H1 (cell line): ENCODE measurements around the gene PRR33. TPM values are rescaled to one million over a fixed set of nuclear protein-coding genes. Genes with fewer than 3 reads are reported as not detected.
A peak's percentile ranks its signal among the peaks of the same experiment; 100 is the strongest.

Source experiments
- CTCF ChIA-PET: fragments of 300-600 bp; sonication (Branson Sonifier 250); formaldehyde crosslinking; loops from one replicate; lab custom pipeline; 2021; ENCODE audit not compliant: partially characterized antibody; lab: Charles Lee
- POLR2A ChIA-PET: fragments of 300-600 bp; sonication (Branson Sonifier 250); formaldehyde crosslinking; loops from one replicate; lab custom pipeline; 2021; ENCODE audit warnings: inconsistent platforms; ENCODE audit not compliant: partially characterized antibody; lab: Charles Lee
- DNase-seq, 2 experiments: peaks; one replicate each; pipeline versions ENCODE4 v3.0.0 to v3.0.0-alpha.2; 2010 to 2022; ENCODE audit warnings: low spot score in 2 of 2, low read depth in 1 of 2, mixed read lengths in 1 of 2
- FAIRE-seq: peaks from 2 replicates; lab custom pipeline; 2011; peaks lifted over from hg19 to GRCh38; lab: Jason Lieb, UNC
- H2AFZ ChIP-seq: 2 replicates; pipeline ENCODE4 v1.8.1; 2012; ENCODE audit warnings: low read length, inconsistent platforms
- H2AK5ac ChIP-seq: 2 replicates; pipeline ENCODE4 v1.6.1; 2013; ENCODE audit warnings: low read depth, low read length
- H2BK120ac ChIP-seq: replicated peaks from 2 replicates; pipeline ENCODE3; 2013; ENCODE audit warnings: low read depth, low read length, inconsistent platforms
- H2BK12ac ChIP-seq: 2 replicates; pipeline ENCODE4 v1.6.1; 2013; ENCODE audit warnings: low read depth, low read length
- H2BK15ac ChIP-seq: 2 replicates; pipeline ENCODE4 v1.6.1; 2013; ENCODE audit warnings: low read length
- H2BK20ac ChIP-seq: 2 replicates; pipeline ENCODE4 v1.6.1; 2013; ENCODE audit warnings: low read length
- H2BK5ac ChIP-seq: 2 replicates; pipeline ENCODE4 v1.6.1; 2013; ENCODE audit warnings: low read depth, low read length
- H3K14ac ChIP-seq: 2 replicates; pipeline ENCODE4 v1.6.1; 2013; ENCODE audit warnings: inconsistent platforms; ENCODE audit not compliant: insufficient read length
- H3K18ac ChIP-seq: 2 replicates; pipeline ENCODE4 v1.6.1; 2013; ENCODE audit warnings: low read length; ENCODE audit errors: extremely low read depth
- H3K23ac ChIP-seq: 2 replicates; pipeline ENCODE4 v1.6.1; 2013; ENCODE audit warnings: inconsistent platforms; ENCODE audit not compliant: insufficient read length
- H3K23me2 ChIP-seq: 2 replicates; pipeline ENCODE4 v1.6.1; 2013; ENCODE audit warnings: low read depth, low read length
- H3K27ac ChIP-seq: 2 replicates; pipeline ENCODE4 v1.6.1; 2011; ENCODE audit warnings: low read depth, low read length, inconsistent platforms
- H3K27me3 ChIP-seq, 4 experiments: replicated peaks in 1 of 4; 1 replicate in 1 of 4; 2 replicates in 3 of 4; pipeline versions ENCODE4 v1.6.1 to v1.8.1; 2011 to 2013; ENCODE audit warnings: low read length in 3 of 4, mild to moderate bottlenecking in 3 of 4, inconsistent platforms in 2 of 4, mixed read lengths in 2 of 4, moderate library complexity in 1 of 4; ENCODE audit not compliant: control insufficient read depth in 3 of 4, insufficient read depth in 3 of 4; ENCODE audit errors: extremely low read depth in 1 of 4
- H3K36me3 ChIP-seq, 4 experiments: 2 replicates each; pipeline versions ENCODE4 v1.6.1 to v1.8.1; 2011 to 2013; ENCODE audit warnings: mild to moderate bottlenecking in 4 of 4, low read length in 3 of 4, moderate library complexity in 2 of 4, control low read depth in 1 of 4, inconsistent platforms in 1 of 4; ENCODE audit not compliant: insufficient read depth in 4 of 4, control insufficient read depth in 2 of 4
- H3K4ac ChIP-seq: replicated peaks from 2 replicates; pipeline ENCODE3; 2013; ENCODE audit warnings: low read length, low read depth, mixed read lengths, inconsistent platforms; ENCODE audit not compliant: insufficient read length
- H3K4me1 ChIP-seq, 4 experiments: replicated peaks in 1 of 4; 1 replicate in 1 of 4; 2 replicates in 3 of 4; pipeline versions ENCODE4 v1.6.1 to v1.8.1; 2011 to 2013; ENCODE audit warnings: low read length in 3 of 4, inconsistent platforms in 2 of 4, mixed read lengths in 1 of 4; ENCODE audit not compliant: insufficient read depth in 4 of 4, control insufficient read depth in 3 of 4
- H3K4me2 ChIP-seq, 2 experiments: 2 replicates each; pipeline versions ENCODE4 v1.6.1 to v1.8.1; 2011 to 2013; ENCODE audit warnings: low read depth in 2 of 2, low read length in 2 of 2, control low read depth in 1 of 2, inconsistent platforms in 1 of 2, mild to moderate bottlenecking in 1 of 2; ENCODE audit not compliant: insufficient read depth in 1 of 2
- H3K4me3 ChIP-seq, 4 experiments: fragments of 200-600, 300-600 bp in 1 of 4; sonication (generic), shearing (Covaris generic), sonication (Bioruptor Twin) in 1 of 4; 2 replicates each; pipeline versions ENCODE4 v1.5.1 to v1.8.1; 2011 to 2016; ENCODE audit warnings: low read length in 4 of 4, low read depth in 3 of 4, control low read depth in 2 of 4, inconsistent platforms in 2 of 4, mild to moderate bottlenecking in 2 of 4, mixed read lengths in 1 of 4, moderate library complexity in 1 of 4; ENCODE audit not compliant: insufficient read depth in 2 of 4; ENCODE audit errors: extremely low read depth in 1 of 4
- H3K56ac ChIP-seq: replicated peaks from 2 replicates; pipeline ENCODE3; 2013; ENCODE audit warnings: low read depth, mild to moderate bottlenecking, mixed read lengths, low read length, inconsistent platforms; ENCODE audit not compliant: insufficient read length
- H3K79me1 ChIP-seq: 2 replicates; pipeline ENCODE4 v1.6.1; 2013; ENCODE audit warnings: low read depth, low read length, control low read depth
- H3K79me2 ChIP-seq, 2 experiments: 2 replicates each; pipeline versions ENCODE4 v1.6.1 to v1.8.1; 2012 to 2013; ENCODE audit warnings: low read length in 2 of 2, mild to moderate bottlenecking in 2 of 2, inconsistent platforms in 1 of 2; ENCODE audit not compliant: insufficient read depth in 2 of 2, control insufficient read depth in 1 of 2
- H3K9ac ChIP-seq, 4 experiments: replicated peaks in 1 of 4; 1 replicate in 1 of 4; 2 replicates in 3 of 4; pipeline versions ENCODE4 v1.6.1 to v1.8.1; 2011 to 2013; ENCODE audit warnings: low read depth in 3 of 4, low read length in 3 of 4, control low read depth in 2 of 4, mild to moderate bottlenecking in 2 of 4, moderate library complexity in 2 of 4, inconsistent platforms in 1 of 4; ENCODE audit errors: extremely low read depth in 1 of 4
- H3K9me3 ChIP-seq, 2 experiments: 2 replicates each; pipeline versions ENCODE4 v1.6.1 to v1.8.1; 2012 to 2013; ENCODE audit warnings: mild to moderate bottlenecking in 2 of 2, moderate library complexity in 2 of 2, control low read depth in 1 of 2, inconsistent platforms in 1 of 2, low read depth in 1 of 2, low read length in 1 of 2, mixed read lengths in 1 of 2; ENCODE audit not compliant: insufficient read depth in 2 of 2
- H4K20me1 ChIP-seq, 2 experiments: replicated peaks in 1 of 2; 2 replicates each; pipeline versions ENCODE3 to v1.8.1; 2011 to 2013; ENCODE audit warnings: inconsistent platforms in 2 of 2, low read length in 2 of 2, mild to moderate bottlenecking in 1 of 2; ENCODE audit not compliant: insufficient read depth in 2 of 2, control insufficient read depth in 1 of 2
- H4K5ac ChIP-seq: 2 replicates; pipeline ENCODE4 v1.6.1; 2013; ENCODE audit warnings: low read length, low read depth, mixed read lengths, inconsistent platforms; ENCODE audit not compliant: insufficient read length
- H4K8ac ChIP-seq: 2 replicates; pipeline ENCODE4 v1.8.0; 2013; ENCODE audit warnings: mild to moderate bottlenecking, moderate library complexity, low read length, inconsistent platforms; ENCODE audit not compliant: insufficient read depth; ENCODE audit errors: extremely low read depth
- H4K91ac ChIP-seq: replicated peaks from 2 replicates; pipeline ENCODE3; 2013; ENCODE audit warnings: low read length, mixed read lengths, inconsistent platforms; ENCODE audit not compliant: insufficient read length
- CREB1 ChIP-seq: IDR thresholded peaks from 2 replicates; pipeline ENCODE4 v1.6.1; 2012; ENCODE audit warnings: inconsistent platforms
- CTBP2 ChIP-seq: IDR thresholded peaks from 2 replicates; pipeline ENCODE4 v1.7.0; 2011; ENCODE audit warnings: borderline replicate concordance, mild to moderate bottlenecking, moderate library complexity, mixed read lengths, low read length; ENCODE audit not compliant: insufficient read depth, insufficient read length
- GABPA ChIP-seq: IDR thresholded peaks from 2 replicates; pipeline ENCODE4 v1.6.1; 2011; ENCODE audit warnings: mild to moderate bottlenecking, low read length, moderate library complexity, borderline replicate concordance; ENCODE audit not compliant: insufficient read depth
- JUN ChIP-seq: IDR thresholded peaks from 2 replicates; pipeline ENCODE4 v1.6.1; 2011; ENCODE audit warnings: low read depth, mild to moderate bottlenecking, improper control_type of control experiment, low read length
- KDM5A ChIP-seq: fragments of 200-600 bp; IDR thresholded peaks from 2 replicates; pipeline ENCODE4 v1.7.1; 2012; ENCODE audit warnings: mild to moderate bottlenecking, low read length, inconsistent platforms, mixed read lengths
- SIRT6 ChIP-seq: IDR thresholded peaks from one replicate; pipeline ENCODE4 v1.7.1; 2012; ENCODE audit warnings: low read length, inconsistent platforms
- TCF12 ChIP-seq: IDR thresholded peaks from 2 replicates; pipeline ENCODE4 v1.6.1; 2011; ENCODE audit warnings: low read depth, mild to moderate bottlenecking, low read length
- WGBS, 2 experiments: shearing (Covaris generic) in 1 of 2; methylation state at CpG; one replicate each; pipeline versions ENCODE4 v1.1.6 to v1.1.7; 2013 to 2015; ENCODE audit warnings: low lambda C conversion rate in 2 of 2, mixed read lengths in 2 of 2, inconsistent platforms in 1 of 2, low coverage in 1 of 2, missing lambda C conversion rate in 1 of 2; ENCODE audit not compliant: insufficient replicate concordance in 2 of 2, insufficient coverage in 1 of 2, insufficient read length in 1 of 2; ENCODE audit errors: extremely low coverage in 1 of 2, missing lambda C conversion rate in 1 of 2; 5-methylcytosine and 5-hydroxymethylcytosine counted together
- polyA plus RNA-seq, 7 experiments: library from polyadenylated mRNA; depleted of rRNA in 3 of 7; stranded (reverse) in 5 of 7; unstranded in 2 of 7; fragments of >200 nt in 5 of 7; fragments of 200-250 nt in 2 of 7; gene quantifications; 1 replicate in 5 of 7; 2 replicates in 1 of 7; 4 replicates in 1 of 7; pipeline versions ENCODE4 v1.2.1 to v1.2.3, GENCODE V29; 2011 to 2013; ENCODE audit warnings: missing spikeins in 2 of 7, mixed read lengths in 2 of 7
- total RNA-seq: library from RNA; stranded (reverse); fragmentation: NEBNext Ultra II Directional; extraction: Animal tissue kit (Norgen Biotek cat#: 25700); gene quantifications from 2 replicates; pipeline ENCODE4 v1.2.1, GENCODE V29; 2021
- TF ChIP-seq, protein P1 (sequence below): IDR thresholded peaks from 2 replicates; pipeline ENCODE4 v1.6.1; 2011; ENCODE audit warnings: low read depth, mild to moderate bottlenecking, low read length; ENCODE audit not compliant: insufficient read depth

The PRR33 gene
- total and polyA plus RNA-seq, 2 of the 8 experiments (the other 6 are each of a cell fraction or from before 2014, with no cell fraction given) = 0.02 TPM; not detected in 1

- no peak overlapping the region for H3K4me2 ChIP-seq
- FAIRE-seq = no peak
- no peak overlapping the region for H2AK5ac ChIP-seq
- no peak overlapping the region for H3K4ac ChIP-seq
- no peak overlapping the region for H4K5ac ChIP-seq
- no peak for TF ChIP-seq KDM5A
- TF ChIP-seq, protein P1, sequence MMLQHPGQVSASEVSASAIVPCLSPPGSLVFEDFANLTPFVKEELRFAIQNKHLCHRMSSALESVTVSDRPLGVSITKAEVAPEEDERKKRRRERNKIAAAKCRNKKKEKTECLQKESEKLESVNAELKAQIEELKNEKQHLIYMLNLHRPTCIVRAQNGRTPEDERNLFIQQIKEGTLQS = no peak
- no peak for TF ChIP-seq SIRT6
- no peak for TF ChIP-seq CREB1
- no peak for TF ChIP-seq CTBP2
- TF ChIP-seq GABPA = no peak
- no peak for TF ChIP-seq JUN
- no peak for TF ChIP-seq TCF12
- no peak overlapping the region for H3K23ac ChIP-seq
- no peaks in the 10 kb centered on the region for H3K79me1 ChIP-seq
- no peak overlapping the region for H2BK120ac ChIP-seq
- peak overlapping the region; percentile 83 for H4K8ac ChIP-seq
- no peaks in the 10 kb centered on the region for H3K4me1 ChIP-seq
- no peak overlapping the region for H2BK5ac ChIP-seq
- no peak overlapping the region for H3K27ac ChIP-seq
- no peaks in the 10 kb centered on the region for H3K36me3 ChIP-seq
- H4K20me1 ChIP-seq = peaks cover 0 to 4% of the 10 kb centered on the region in 2 experiments
- H2AFZ ChIP-seq = no peak overlapping the region; the same call in 1 of the 2 replicates
- no peak for DNase-seq
- no peak overlapping the region for H2BK20ac ChIP-seq
- ChIA-PET CTCF (interaction anchor here (0.5 to 4.0 kb wide), 8 partner anchors 8 to 260 kb away, joined by 3 to 39 read pairs (median 16); partner anchors contain the start of gene TNNT3), POLR2A (no interaction called here)
- 87% methylated on average over 21 of the region's 33 CpGs; no CpG with 5 or more reads in 1 of the 2 experiments for WGBS, 2 experiments
- no peak overlapping the region for H3K14ac ChIP-seq
- H2BK15ac ChIP-seq = no peak overlapping the region
- H2BK12ac ChIP-seq = no peak overlapping the region
- H3K27me3 ChIP-seq = no peaks in the 10 kb centered on the region
- no peak overlapping the region for H3K18ac ChIP-seq
- no peak overlapping the region for H3K4me3 ChIP-seq
- no peaks in the 10 kb centered on the region for H3K79me2 ChIP-seq
- H3K56ac ChIP-seq = no peak overlapping the region
- no peaks in the 10 kb centered on the region for H3K9me3 ChIP-seq
- H3K9ac ChIP-seq = no peak overlapping the region
- H3K23me2 ChIP-seq = peaks cover 23% of the 10 kb centered on the region; the same call in 1 of the 2 replicates
- no peak overlapping the region for H4K91ac ChIP-seq
These were observed 1.5 kb downstream of the PRR33 start for GRCh38 chr11:1889941-1890855.
